Measurements from ENCODE around the gene PLXNC1. TPM values are rescaled to one million over a fixed set of nuclear protein-coding genes. Genes with fewer than 3 reads are reported as not detected.

PLXNC1 gene
- total RNA-seq, 1 donor from 2014 or later, result 28.0 TPM

DNA sequence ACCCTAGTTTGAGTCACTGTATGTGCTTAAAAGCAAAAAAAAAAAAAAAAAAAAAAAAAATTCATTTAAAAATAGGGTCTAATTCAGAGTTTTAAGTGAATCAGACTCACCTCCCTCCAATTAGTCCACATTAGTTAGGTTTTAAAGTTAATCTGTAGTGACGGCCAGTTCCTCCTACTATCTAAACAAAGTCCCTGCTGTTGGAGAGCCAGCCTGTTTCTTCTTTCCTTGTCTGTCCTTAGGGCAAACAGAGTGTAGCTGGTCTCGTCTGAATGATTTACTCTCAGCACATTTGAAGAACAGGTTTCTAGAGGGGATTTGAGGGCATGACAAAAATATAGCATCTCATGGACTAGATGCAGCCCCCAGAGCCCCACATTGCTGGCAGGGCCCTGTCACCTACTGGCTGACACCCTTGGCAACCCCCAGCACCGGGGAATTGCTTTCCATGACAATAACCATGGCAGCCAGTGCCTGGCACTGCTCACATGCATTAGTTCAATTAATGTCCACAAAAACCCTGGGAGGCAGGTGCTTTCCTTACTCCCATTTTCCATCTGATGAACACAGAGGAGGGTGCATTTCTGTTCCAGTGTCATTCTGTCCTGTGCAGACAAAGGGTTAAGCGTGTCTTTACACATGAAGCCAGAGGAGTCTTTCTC is 138.3 kb downstream of the PLXNC1 start:
- intact Hi-C loops (cut with DNase I), result no loop called here
- TF ChIP-seq, protein P1, sequence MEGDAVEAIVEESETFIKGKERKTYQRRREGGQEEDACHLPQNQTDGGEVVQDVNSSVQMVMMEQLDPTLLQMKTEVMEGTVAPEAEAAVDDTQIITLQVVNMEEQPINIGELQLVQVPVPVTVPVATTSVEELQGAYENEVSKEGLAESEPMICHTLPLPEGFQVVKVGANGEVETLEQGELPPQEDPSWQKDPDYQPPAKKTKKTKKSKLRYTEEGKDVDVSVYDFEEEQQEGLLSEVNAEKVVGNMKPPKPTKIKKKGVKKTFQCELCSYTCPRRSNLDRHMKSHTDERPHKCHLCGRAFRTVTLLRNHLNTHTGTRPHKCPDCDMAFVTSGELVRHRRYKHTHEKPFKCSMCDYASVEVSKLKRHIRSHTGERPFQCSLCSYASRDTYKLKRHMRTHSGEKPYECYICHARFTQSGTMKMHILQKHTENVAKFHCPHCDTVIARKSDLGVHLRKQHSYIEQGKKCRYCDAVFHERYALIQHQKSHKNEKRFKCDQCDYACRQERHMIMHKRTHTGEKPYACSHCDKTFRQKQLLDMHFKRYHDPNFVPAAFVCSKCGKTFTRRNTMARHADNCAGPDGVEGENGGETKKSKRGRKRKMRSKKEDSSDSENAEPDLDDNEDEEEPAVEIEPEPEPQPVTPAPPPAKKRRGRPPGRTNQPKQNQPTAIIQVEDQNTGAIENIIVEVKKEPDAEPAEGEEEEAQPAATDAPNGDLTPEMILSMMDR (IDR thresholded peaks at IDR 0.05), result no peak
- Histone ChIP-seq H3K4me1 (peaks cover 39% of the 10 kb centered on the region), H3K27ac (no peak overlapping the region), H3K9me3 (no peaks in the 10 kb centered on the region), H3K4me3 (no peak overlapping the region), H3K27me3 (ENCODE audit: low read depth) (no peaks in the 10 kb centered on the region), H3K36me3 (peaks cover 5% of the 10 kb centered on the region)
- no peak for ATAC-seq
- DNase-seq, result no peak

- DNase-seq (no peak), ATAC-seq (no peak)
- peaks cover 5% of the 10 kb centered on the region for H3K36me3 ChIP-seq
- intact Hi-C loops (cut with DNase I), result no loop called here
- no peak overlapping the region for H3K4me3 ChIP-seq
- H3K4me1 ChIP-seq, result peaks cover 34% of the 10 kb centered on the region
- no peak overlapping the region for H3K27ac ChIP-seq
- TF ChIP-seq, protein P1 (IDR thresholded peaks at IDR 0.05), result no peak
- no peaks in the 10 kb centered on the region for H3K27me3 ChIP-seq (ENCODE audit: low read depth)
- H3K9me3 ChIP-seq, result no peaks in the 10 kb centered on the region
Measured at GRCh38 chr12:94287245-94287628, 138.9 kb downstream of the PLXNC1 start.

DNA sequence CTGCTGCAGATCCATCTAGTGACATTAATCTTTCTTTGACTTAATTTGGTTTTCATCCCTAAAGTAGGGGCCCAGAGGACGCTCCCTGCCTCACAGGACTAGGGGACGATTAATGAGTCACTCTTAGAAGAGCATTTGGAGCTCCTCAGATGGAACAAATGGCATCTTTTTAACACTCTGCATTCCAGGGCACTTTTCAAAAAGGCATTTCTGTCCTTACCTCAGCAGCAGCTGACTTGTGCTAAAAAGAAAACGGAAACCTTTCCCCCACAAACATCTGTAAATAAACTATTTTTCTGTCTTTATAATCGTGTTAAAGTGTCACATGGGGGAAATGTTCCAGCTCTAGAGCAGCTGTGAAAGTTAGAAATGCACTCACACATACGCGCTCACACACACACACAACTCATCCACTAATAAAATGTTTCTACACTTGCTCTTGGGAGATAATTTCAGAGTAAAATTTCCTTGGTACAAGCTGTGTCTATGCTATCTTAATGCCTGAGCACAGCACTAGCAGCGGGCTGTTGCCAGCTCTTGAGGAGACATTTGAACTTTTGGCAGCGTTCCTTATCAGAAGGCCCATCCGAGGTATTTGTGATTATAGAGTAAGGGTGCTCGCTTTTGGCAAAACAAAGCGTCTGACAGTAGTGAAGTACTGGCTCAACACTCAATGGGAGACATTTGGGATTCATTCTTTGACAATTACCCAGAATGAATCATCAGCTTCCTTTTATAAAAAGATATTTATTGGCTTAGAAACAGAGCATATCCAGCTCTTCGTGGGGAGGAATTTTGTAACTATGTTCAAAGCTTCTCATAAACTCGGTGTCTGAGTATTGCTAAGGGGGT is 141.3 kb downstream of the PLXNC1 start:
- DNase-seq (no peak), ATAC-seq (peak; percentile 59 to 64)
- Histone ChIP-seq H3K9me3 (no peaks in the 10 kb centered on the region), H3K36me3 (peaks cover 7% of the 10 kb centered on the region), H3K27me3 (ENCODE audit: low read depth) (no peaks in the 10 kb centered on the region), H3K27ac (peak overlapping the region; percentile 22), H3K4me3 (no peak overlapping the region), H3K4me1 (peaks cover 21% of the 10 kb centered on the region)
- intact Hi-C loops (cut with DNase I), result no loop called here
- TF ChIP-seq, protein P1 (IDR thresholded peaks at IDR 0.05), result no peak

DNA sequence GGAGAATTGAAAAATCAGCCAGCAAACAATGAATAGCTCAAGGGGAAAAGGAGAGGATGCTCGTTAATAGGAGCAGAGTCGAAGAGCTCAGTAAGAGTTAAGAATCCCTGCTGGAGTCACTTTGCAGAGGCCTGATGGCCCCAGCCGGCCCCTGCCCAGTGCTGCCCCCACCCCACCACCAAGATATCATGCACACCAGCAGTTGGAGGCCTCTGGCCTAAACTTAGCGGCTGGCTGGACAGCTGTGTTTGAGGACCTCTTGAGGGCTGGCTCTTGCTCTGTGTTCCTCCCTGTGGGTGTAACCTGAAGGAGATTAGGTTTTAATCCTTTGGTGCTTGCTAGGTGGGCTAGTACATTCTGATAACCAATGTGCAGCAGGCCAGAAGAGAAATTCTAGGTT is 142.0 kb downstream of the PLXNC1 start:
- peaks cover 14% of the 10 kb centered on the region for H3K36me3 ChIP-seq
- peaks cover 21% of the 10 kb centered on the region for H3K4me1 ChIP-seq
- DNase-seq (no peak), ATAC-seq (peak; percentile 39 to 71)
- intact Hi-C loops (cut with DNase I), result no loop called here
- H3K4me3 ChIP-seq, result no peak overlapping the region
- H3K27me3 ChIP-seq (ENCODE audit: low read depth), result no peaks in the 10 kb centered on the region
- TF ChIP-seq, protein P1 (IDR thresholded peaks at IDR 0.05), result no peak
- no peaks in the 10 kb centered on the region for H3K9me3 ChIP-seq
- H3K27ac ChIP-seq, result peak overlapping the region; percentile 22

- Histone ChIP-seq H3K4me3 (no peak overlapping the region), H3K27ac (no peak overlapping the region), H3K4me1 (peaks cover 13% of the 10 kb centered on the region), H3K9me3 (no peaks in the 10 kb centered on the region), H3K36me3 (peaks cover 23% of the 10 kb centered on the region), H3K27me3 (ENCODE audit: low read depth) (no peaks in the 10 kb centered on the region)
- TF ChIP-seq, protein P1 (IDR thresholded peaks at IDR 0.05), result no peak
- DNase-seq, result no peak
- no peak for ATAC-seq
- intact Hi-C loops (cut with DNase I), result no loop called here
Measured at GRCh38 chr12:94297096-94297699, 148.8 kb downstream of the PLXNC1 start.
